Breast epithelium (tissue), 3 donors: ENCODE results near the gene ATXN1.

ENCODE experiments used
- POLR2A ChIP-seq: fragments of 450-650 bp; IDR thresholded peaks from one replicate; pipeline ENCODE4 v1.6.1; 2016; ENCODE audit warnings: antibody characterized with exemption, mild to moderate bottlenecking, moderate library complexity
- POLR2AphosphoS5 ChIP-seq, 3 donors: sonication (generic); formaldehyde crosslinking; IDR thresholded peaks; one replicate each; pipeline ENCODE4 v1.6.1; 2017; ENCODE audit warnings: antibody characterized with exemption in 3 of 3
- TF ChIP-seq, protein P1 (sequence below), 3 donors: fragments of 450-650 bp; IDR thresholded peaks; one replicate each; pipeline ENCODE4 v1.5.1; 2016 to 2017; ENCODE audit warnings: antibody characterized with exemption in 3 of 3, mild to moderate bottlenecking in 3 of 3, moderate library complexity in 3 of 3

DNA sequence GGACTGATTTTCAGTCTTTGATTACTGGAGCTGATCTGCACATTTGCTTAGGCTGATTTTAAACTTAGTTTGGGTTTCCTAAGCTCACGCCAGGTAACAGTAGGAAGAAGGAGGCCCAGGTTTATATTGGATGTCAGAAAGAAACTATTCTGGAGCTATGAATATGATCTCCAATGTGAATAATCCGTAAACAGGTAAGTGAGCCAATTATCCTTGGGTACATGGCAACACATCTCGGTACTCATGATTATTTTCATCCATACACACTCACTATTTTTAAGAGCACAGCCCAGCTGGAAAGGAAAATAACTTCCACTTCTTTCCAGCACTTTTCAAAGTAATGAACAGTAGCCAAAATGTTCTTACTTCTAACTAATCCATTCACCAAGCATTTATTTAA lies 7.0 kb downstream of the ATXN1 start:
- TF ChIP-seq POLR2AphosphoS5 (IDR thresholded peaks at IDR 0.05): no peak
- TF ChIP-seq, protein P1, sequence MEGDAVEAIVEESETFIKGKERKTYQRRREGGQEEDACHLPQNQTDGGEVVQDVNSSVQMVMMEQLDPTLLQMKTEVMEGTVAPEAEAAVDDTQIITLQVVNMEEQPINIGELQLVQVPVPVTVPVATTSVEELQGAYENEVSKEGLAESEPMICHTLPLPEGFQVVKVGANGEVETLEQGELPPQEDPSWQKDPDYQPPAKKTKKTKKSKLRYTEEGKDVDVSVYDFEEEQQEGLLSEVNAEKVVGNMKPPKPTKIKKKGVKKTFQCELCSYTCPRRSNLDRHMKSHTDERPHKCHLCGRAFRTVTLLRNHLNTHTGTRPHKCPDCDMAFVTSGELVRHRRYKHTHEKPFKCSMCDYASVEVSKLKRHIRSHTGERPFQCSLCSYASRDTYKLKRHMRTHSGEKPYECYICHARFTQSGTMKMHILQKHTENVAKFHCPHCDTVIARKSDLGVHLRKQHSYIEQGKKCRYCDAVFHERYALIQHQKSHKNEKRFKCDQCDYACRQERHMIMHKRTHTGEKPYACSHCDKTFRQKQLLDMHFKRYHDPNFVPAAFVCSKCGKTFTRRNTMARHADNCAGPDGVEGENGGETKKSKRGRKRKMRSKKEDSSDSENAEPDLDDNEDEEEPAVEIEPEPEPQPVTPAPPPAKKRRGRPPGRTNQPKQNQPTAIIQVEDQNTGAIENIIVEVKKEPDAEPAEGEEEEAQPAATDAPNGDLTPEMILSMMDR (IDR thresholded peaks at IDR 0.05): no peak
- TF ChIP-seq POLR2A: no peak
